K562 (cell line): ENCODE results near the gene DMD. TPM values are rescaled to one million over a fixed set of nuclear protein-coding genes. Genes with fewer than 3 reads are reported as not detected.

Experiments used
- ATAC-seq: fragments of 200-7000 bp; cut with Tn5 transposase; 3 replicates; pipeline ENCODE4 v1.9.1; 2020; ENCODE audit warnings: moderate library complexity
- BruUV-seq: library from RNA; stranded (reverse); fragments of 400-500 nt; replicated peaks from 2 replicates; lab custom pipeline; 2021; lab: Mats Ljungman, UMichigan
- CTCF ChIA-PET: fragments of 300-600 bp; formaldehyde crosslinking; extraction: SDS; loops from one replicate; lab custom pipeline; 2021; ENCODE audit warnings: low intra/inter-chr PET ratio; lab: Yijun Ruan, JAX
- POLR2A ChIA-PET: fragments of 300-600, 350-650 bp; sonication (Branson Sonifier 250); formaldehyde crosslinking; extraction: SDS; loops from one replicate; lab custom pipeline; 2021; ENCODE audit warnings: antibody characterized with exemption, inconsistent platforms; lab: Yijun Ruan, JAX
- DNase-seq, 4 experiments: peaks; one replicate each; pipeline versions ENCODE4 v3.0.0 to v3.0.0-alpha.2; 2011 to 2018; ENCODE audit warnings: low spot score in 3 of 4, mixed read lengths in 3 of 4; ENCODE audit errors: extremely low read depth in 1 of 4
- FAIRE-seq: peaks from 2 replicates; lab custom pipeline; 2011; peaks lifted over from hg19 to GRCh38; lab: Jason Lieb, UNC
- H2AFZ ChIP-seq: 2 replicates; pipeline ENCODE4 v1.6.0; 2011; ENCODE audit warnings: low read depth, low read length, control low read depth, inconsistent platforms
- H3K27ac ChIP-seq: fragments of 200-600 bp; 3 replicates; pipeline ENCODE4 v1.8.0; 2011; ENCODE audit warnings: low read depth, mild to moderate bottlenecking, control low read depth, inconsistent platforms, low read length, moderate library complexity, mixed read lengths; ENCODE audit errors: extremely low read depth
- H3K27me3 ChIP-seq, 2 experiments: fragments of 300-600 bp in 1 of 2; 2 replicates in 1 of 2; 3 replicates in 1 of 2; pipeline versions ENCODE4 v1.6.0 to v1.8.0; 2011; ENCODE audit warnings: inconsistent platforms in 2 of 2, low read length in 2 of 2, mild to moderate bottlenecking in 1 of 2, mixed read lengths in 1 of 2, moderate library complexity in 1 of 2; ENCODE audit not compliant: control insufficient read depth in 2 of 2, insufficient read depth in 2 of 2
- H3K36me3 ChIP-seq: fragments of 300-600 bp; 3 replicates; pipeline ENCODE4 v1.8.0; 2011; ENCODE audit warnings: mild to moderate bottlenecking, low read length, inconsistent platforms; ENCODE audit not compliant: control insufficient read depth, insufficient read depth
- H3K4me1 ChIP-seq, 2 experiments: fragments of 200-600 bp in 1 of 2; replicated peaks in 1 of 2; 2 replicates in 1 of 2; 3 replicates in 1 of 2; pipeline versions ENCODE4 v1.5.1 to v1.8.0; 2011; ENCODE audit warnings: inconsistent platforms in 2 of 2, low read length in 2 of 2, mild to moderate bottlenecking in 1 of 2, mixed read lengths in 1 of 2, moderate library complexity in 1 of 2; ENCODE audit not compliant: control insufficient read depth in 2 of 2, insufficient read depth in 2 of 2
- H3K4me2 ChIP-seq: 2 replicates; pipeline ENCODE4 v1.6.1; 2011; ENCODE audit warnings: low read length, control low read depth, inconsistent platforms, mixed read lengths; ENCODE audit not compliant: insufficient read depth
- H3K4me3 ChIP-seq: fragments of 200-600 bp; sonication (generic), shearing (Covaris generic); 2 replicates; pipeline ENCODE4 v1.5.1; 2016; ENCODE audit warnings: control low read depth, inconsistent platforms
- H3K79me2 ChIP-seq: fragments of 200-600 bp; 3 replicates; pipeline ENCODE4 v1.8.0; 2011; ENCODE audit warnings: low read length, inconsistent platforms; ENCODE audit not compliant: control insufficient read depth, insufficient read depth
- H3K9ac ChIP-seq, 2 experiments: 2 replicates each; pipeline versions ENCODE4 v1.6.0 to v1.6.1; 2011; ENCODE audit warnings: low read depth in 2 of 2, low read length in 2 of 2, control low read depth in 1 of 2, inconsistent platforms in 1 of 2, mild to moderate bottlenecking in 1 of 2, mixed read lengths in 1 of 2; ENCODE audit not compliant: insufficient read depth in 1 of 2
- H3K9me1 ChIP-seq: one replicate; pipeline ENCODE4 v1.6.0; 2011; ENCODE audit warnings: inconsistent platforms, mild to moderate bottlenecking, low read length, moderate library complexity; ENCODE audit not compliant: control insufficient read depth, insufficient read depth
- H3K9me3 ChIP-seq: replicated peaks from 2 replicates; pipeline ENCODE4 v1.5.1; 2011; ENCODE audit warnings: low read depth, low read length, inconsistent platforms; ENCODE audit not compliant: control insufficient read depth, insufficient read depth
- H4K20me1 ChIP-seq: replicated peaks from 2 replicates; pipeline ENCODE4 v1.6.1; 2011; ENCODE audit warnings: low read length, inconsistent platforms, mixed read lengths; ENCODE audit not compliant: control insufficient read depth, insufficient read depth
- CREB1 ChIP-seq, 2 experiments: sonication (generic) in 1 of 2; formaldehyde crosslinking in 1 of 2; IDR thresholded peaks; 2 replicates each; pipeline versions ENCODE4 v1.6.1 to v1.8.0; 2012 to 2022; ENCODE audit warnings: inconsistent platforms in 1 of 2, mild to moderate bottlenecking in 1 of 2, missing genetic modification reagents in 1 of 2, moderate library complexity in 1 of 2
- DACH1 ChIP-seq: fragments of 450-650 bp; IDR thresholded peaks from 2 replicates; pipeline ENCODE4 v1.6.1; 2018; ENCODE audit not compliant: partially characterized antibody
- EP400 ChIP-seq: fragments of 450-650 bp; IDR thresholded peaks from 2 replicates; pipeline ENCODE4 v1.6.1; 2017; ENCODE audit warnings: antibody characterized with exemption, mild to moderate bottlenecking, moderate library complexity
- FOXK1 ChIP-seq: sonication (generic); formaldehyde crosslinking; IDR thresholded peaks from 2 replicates; pipeline ENCODE4 v1.8.0; 2022; ENCODE audit warnings: missing genetic modification reagents, mild to moderate bottlenecking, borderline replicate concordance
- HDAC8 ChIP-seq: fragments of 450-650 bp; IDR thresholded peaks from 2 replicates; pipeline ENCODE4 v1.6.1; 2016; ENCODE audit warnings: mild to moderate bottlenecking, missing genetic modification characterization, moderate library complexity, missing compliant biosample characterization
- MTA1 ChIP-seq: fragments of 450-650 bp; IDR thresholded peaks from 2 replicates; pipeline ENCODE4 v1.6.1; 2017; ENCODE audit warnings: borderline replicate concordance
- POLR2G ChIP-seq: fragments of 200-400 bp; formaldehyde crosslinking; IDR thresholded peaks from 2 replicates; pipeline ENCODE4 v1.6.1; 2017; ENCODE audit warnings: low read depth, mild to moderate bottlenecking, antibody characterized with exemption, low read length, moderate library complexity
- SMARCA4 ChIP-seq: fragments of 450-650 bp; IDR thresholded peaks from 2 replicates; pipeline ENCODE4 v1.6.1; 2016
- SPI1 ChIP-seq: IDR thresholded peaks from 2 replicates; pipeline ENCODE4 v1.6.1; 2011; ENCODE audit warnings: low read depth, low read length, control low read depth, borderline replicate concordance
- ZNF263 ChIP-seq: sonication (generic); formaldehyde crosslinking; IDR thresholded peaks from 2 replicates; pipeline ENCODE4 v1.8.0; 2022; ENCODE audit warnings: mild to moderate bottlenecking, missing genetic modification reagents, borderline replicate concordance
- ZNF324 ChIP-seq: fragments of 250-450 bp; sonication (Bioruptor Pico); IDR thresholded peaks from 2 replicates; pipeline ENCODE4 v1.4.0; 2020; ENCODE audit warnings: mild to moderate bottlenecking
- WGBS: fragments of 100-300 bp; shearing (Covaris generic); methylation state at CpG from one replicate; pipeline ENCODE4 v1.1.6; 2016; ENCODE audit warnings: low coverage, mixed read lengths; ENCODE audit not compliant: insufficient coverage; ENCODE audit errors: missing lambda C conversion rate; 5-methylcytosine and 5-hydroxymethylcytosine counted together
- in situ Hi-C: fragments of 300-500 bp; cut with MboI; formaldehyde crosslinking; loops from 4 replicates; pipeline ENCODE4 v1.15.0; 2018; ENCODE audit warnings: inconsistent platforms, mixed read lengths
- intact Hi-C: fragments of 100-400 bp; cut with micrococcal nuclease; formaldehyde crosslinking; loops from 2 replicates; pipeline ENCODE4 v1.14.2; 2022
- polyA plus RNA-seq, 8 experiments: library from polyadenylated mRNA; depleted of rRNA in 4 of 8; stranded (reverse) in 5 of 8; unstranded in 3 of 8; fragments of >200 nt; fragmentation: Nextera tagmentation in 2 of 8; fragmentation: Illumina TruSeq in 1 of 8; extraction: Ambion mirVana in 2 of 8; extraction: Trizol in 1 of 8; gene quantifications; 2 replicates each; pipeline versions ENCODE4 v1.2.1 to v1.2.3, GENCODE V29; 2011 to 2014; ENCODE audit warnings: inconsistent platforms in 1 of 8, missing spikeins in 1 of 8
- total RNA-seq, 7 experiments: library from RNA; depleted of rRNA in 6 of 7; stranded (reverse); fragments of >200 nt in 6 of 7; fragmentation: Illumina TruSeq in 2 of 7; extraction: Trizol in 2 of 7; gene quantifications; 2 replicates each; pipeline versions ENCODE4 v1.2.1 to v1.2.3, GENCODE V29; 2011 to 2021; ENCODE audit warnings: low replicate concordance in 1 of 7
- TF ChIP-seq, protein P1 (sequence below): fragments of 250-450 bp; sonication (Bioruptor Pico); IDR thresholded peaks from 2 replicates; pipeline ENCODE4 v1.4.0; 2020; ENCODE audit warnings: borderline replicate concordance
- TF ChIP-seq, protein P2 (sequence below), 3 experiments: IDR thresholded peaks in 2 of 3; conservative IDR thresholded peaks in 1 of 3; 2 replicates each; pipeline ENCODE4 v1.5.1; 2011 to 2012; ENCODE audit warnings: low read length in 3 of 3, mild to moderate bottlenecking in 3 of 3, control low read depth in 2 of 3, improper control_type of control experiment in 1 of 3, inconsistent platforms in 1 of 3, low read depth in 1 of 3, mixed read lengths in 1 of 3, moderate library complexity in 1 of 3; ENCODE audit not compliant: insufficient read depth in 2 of 3
- TF ChIP-seq, protein P3 (sequence below): sonication (generic); formaldehyde crosslinking; IDR thresholded peaks from 2 replicates; pipeline ENCODE4 v1.8.0; 2022; ENCODE audit warnings: mild to moderate bottlenecking, missing genetic modification reagents
- TF ChIP-seq, protein P4 (sequence below): sonication (generic); formaldehyde crosslinking; IDR thresholded peaks from 2 replicates; pipeline ENCODE4 v1.8.0; 2022; ENCODE audit warnings: missing genetic modification reagents, mild to moderate bottlenecking, borderline replicate concordance

DMD gene
- total and polyA plus RNA-seq, 9 of the 15 experiments (the other 6 are each of a cell fraction or from before 2014, with no cell fraction given) = 3.8 to 20.4 (median 11.4) TPM

DNA sequence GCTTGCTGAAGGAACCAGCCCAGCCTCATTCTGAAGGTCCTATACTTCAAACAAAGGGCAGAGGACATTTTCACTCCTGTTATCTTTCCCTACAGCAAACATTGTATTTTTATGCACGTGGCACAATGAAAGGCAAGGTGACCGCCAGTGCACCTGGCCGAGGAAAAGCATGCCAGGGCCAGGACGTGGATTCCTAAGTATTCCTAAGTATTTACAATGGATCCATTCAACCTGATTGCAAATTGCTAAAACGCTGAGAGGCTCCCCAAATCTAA is 2011.6 kb downstream of the DMD start (continued):
- TF ChIP-seq, protein P1, sequence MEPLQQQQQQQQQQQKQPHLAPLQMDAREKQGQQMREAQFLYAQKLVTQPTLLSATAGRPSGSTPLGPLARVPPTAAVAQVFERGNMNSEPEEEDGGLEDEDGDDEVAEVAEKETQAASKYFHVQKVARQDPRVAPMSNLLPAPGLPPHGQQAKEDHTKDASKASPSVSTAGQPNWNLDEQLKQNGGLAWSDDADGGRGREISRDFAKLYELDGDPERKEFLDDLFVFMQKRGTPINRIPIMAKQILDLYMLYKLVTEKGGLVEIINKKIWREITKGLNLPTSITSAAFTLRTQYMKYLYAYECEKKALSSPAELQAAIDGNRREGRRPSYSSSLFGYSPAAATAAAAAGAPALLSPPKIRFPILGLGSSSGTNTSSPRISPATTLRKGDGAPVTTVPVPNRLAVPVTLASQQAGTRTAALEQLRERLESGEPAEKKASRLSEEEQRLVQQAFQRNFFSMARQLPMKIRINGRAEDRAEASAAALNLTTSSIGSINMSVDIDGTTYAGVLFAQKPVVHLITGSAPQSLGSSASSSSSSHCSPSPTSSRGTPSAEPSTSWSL (CRISPR knock-in tag) = no peak
- TF ChIP-seq MTA1 (no peak), ZNF324 (CRISPR knock-in tag) (no peak), HDAC8 (tag) (no peak), DACH1 (no peak)
- TF ChIP-seq, protein P2, sequence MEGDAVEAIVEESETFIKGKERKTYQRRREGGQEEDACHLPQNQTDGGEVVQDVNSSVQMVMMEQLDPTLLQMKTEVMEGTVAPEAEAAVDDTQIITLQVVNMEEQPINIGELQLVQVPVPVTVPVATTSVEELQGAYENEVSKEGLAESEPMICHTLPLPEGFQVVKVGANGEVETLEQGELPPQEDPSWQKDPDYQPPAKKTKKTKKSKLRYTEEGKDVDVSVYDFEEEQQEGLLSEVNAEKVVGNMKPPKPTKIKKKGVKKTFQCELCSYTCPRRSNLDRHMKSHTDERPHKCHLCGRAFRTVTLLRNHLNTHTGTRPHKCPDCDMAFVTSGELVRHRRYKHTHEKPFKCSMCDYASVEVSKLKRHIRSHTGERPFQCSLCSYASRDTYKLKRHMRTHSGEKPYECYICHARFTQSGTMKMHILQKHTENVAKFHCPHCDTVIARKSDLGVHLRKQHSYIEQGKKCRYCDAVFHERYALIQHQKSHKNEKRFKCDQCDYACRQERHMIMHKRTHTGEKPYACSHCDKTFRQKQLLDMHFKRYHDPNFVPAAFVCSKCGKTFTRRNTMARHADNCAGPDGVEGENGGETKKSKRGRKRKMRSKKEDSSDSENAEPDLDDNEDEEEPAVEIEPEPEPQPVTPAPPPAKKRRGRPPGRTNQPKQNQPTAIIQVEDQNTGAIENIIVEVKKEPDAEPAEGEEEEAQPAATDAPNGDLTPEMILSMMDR (IDR thresholded peaks at IDR 0.05 in 2 of 3, conservative IDR thresholded peaks at IDR 0.05 in 1 of 3; ENCODE audit: insufficient read depth in 2 of 3, low read depth in 1 of 3, low read length in 3 of 3) = no peak
- TF ChIP-seq, all 486 proteins: peak for 0

DNA sequence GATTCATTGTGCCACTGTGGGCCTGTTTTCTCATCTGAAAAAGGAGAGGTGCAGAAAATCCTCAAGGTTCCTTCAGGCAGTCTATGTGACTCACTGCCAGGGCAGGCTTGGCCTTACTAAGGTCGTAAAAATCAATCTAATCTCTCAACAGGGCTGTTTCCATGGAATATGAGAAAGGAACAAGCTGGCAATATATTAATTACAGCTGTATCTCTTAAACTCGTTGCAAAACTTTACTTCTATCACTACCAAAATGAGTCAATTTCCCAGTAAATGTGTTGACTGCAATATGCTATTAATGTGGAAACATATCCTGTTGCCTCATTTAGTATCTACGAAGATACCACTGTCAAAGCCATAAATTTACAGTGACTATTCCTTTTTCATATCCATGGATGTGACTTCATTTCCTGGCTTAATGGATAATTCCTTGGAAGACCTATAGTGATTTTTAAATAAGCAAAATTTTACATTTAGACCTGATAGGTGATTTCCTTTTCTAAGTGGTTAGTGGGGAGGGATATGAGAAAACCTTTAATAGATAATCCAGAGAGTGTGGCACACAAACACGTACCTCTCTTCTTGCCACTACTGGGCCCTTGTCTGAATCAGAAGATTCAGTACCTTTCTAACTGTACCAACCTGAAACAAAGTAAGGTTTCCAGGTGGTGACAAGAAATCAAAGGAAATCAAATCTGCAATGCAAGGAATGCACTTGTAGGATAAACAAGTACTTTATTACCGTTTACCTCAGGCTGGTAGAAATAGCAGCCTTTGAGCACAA is 2012.1 kb downstream of the DMD start:
- WGBS = 21% methylated on average over 5 of the region's 5 CpGs
- FAIRE-seq (no peak), ATAC-seq (no peak), DNase-seq (no peak)
- Histone ChIP-seq H3K27ac (no peak overlapping the region), H4K20me1 (no peaks in the 10 kb centered on the region), H3K4me3 (no peak overlapping the region), H3K79me2 (no peaks in the 10 kb centered on the region), H3K4me2 (no peak overlapping the region), H3K27me3 (no peaks in the 10 kb centered on the region), H3K9me3 (no peaks in the 10 kb centered on the region), H2AFZ (no peak overlapping the region), H3K4me1 (no peaks in the 10 kb centered on the region), H3K9me1 (no peaks in the 10 kb centered on the region), H3K36me3 (no peaks in the 10 kb centered on the region), H3K9ac (no peak overlapping the region)
- intact Hi-C loops = no loop called here
- BruUV-seq = no TSS peak
- POLR2A ChIA-PET = no interaction called here
- in situ Hi-C loops = no loop called here
- CTCF ChIA-PET = no interaction called here
- no peak for TF ChIP-seq SMARCA4
- TF ChIP-seq EP400 = no peak
- TF ChIP-seq POLR2G = no peak
- no peak for TF ChIP-seq ZNF263 (CRISPR knock-in tag)
- TF ChIP-seq CREB1 (IDR thresholded peaks at IDR 0.05) = no peak
- TF ChIP-seq CREB1 (CRISPR knock-in tag; IDR thresholded peaks at IDR 0.05) = no peak
- no peak for TF ChIP-seq FOXK1 (CRISPR knock-in tag)
- TF ChIP-seq, protein P3, sequence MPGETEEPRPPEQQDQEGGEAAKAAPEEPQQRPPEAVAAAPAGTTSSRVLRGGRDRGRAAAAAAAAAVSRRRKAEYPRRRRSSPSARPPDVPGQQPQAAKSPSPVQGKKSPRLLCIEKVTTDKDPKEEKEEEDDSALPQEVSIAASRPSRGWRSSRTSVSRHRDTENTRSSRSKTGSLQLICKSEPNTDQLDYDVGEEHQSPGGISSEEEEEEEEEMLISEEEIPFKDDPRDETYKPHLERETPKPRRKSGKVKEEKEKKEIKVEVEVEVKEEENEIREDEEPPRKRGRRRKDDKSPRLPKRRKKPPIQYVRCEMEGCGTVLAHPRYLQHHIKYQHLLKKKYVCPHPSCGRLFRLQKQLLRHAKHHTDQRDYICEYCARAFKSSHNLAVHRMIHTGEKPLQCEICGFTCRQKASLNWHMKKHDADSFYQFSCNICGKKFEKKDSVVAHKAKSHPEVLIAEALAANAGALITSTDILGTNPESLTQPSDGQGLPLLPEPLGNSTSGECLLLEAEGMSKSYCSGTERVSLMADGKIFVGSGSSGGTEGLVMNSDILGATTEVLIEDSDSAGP (CRISPR knock-in tag) = no peak
- TF ChIP-seq, protein P4, sequence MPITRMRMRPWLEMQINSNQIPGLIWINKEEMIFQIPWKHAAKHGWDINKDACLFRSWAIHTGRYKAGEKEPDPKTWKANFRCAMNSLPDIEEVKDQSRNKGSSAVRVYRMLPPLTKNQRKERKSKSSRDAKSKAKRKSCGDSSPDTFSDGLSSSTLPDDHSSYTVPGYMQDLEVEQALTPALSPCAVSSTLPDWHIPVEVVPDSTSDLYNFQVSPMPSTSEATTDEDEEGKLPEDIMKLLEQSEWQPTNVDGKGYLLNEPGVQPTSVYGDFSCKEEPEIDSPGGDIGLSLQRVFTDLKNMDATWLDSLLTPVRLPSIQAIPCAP (CRISPR knock-in tag) = no peak
- TF ChIP-seq SPI1 = no peak
